Neuron (in vitro differentiated cells): ENCODE measurements around the gene FKBP1A.
"Not testable (repeated sequence)": the region's sequence is repeated elsewhere in the genome, so short reads cannot be mapped to it uniquely, and the experiment has no call there.

ENCODE experiments used
- H2AFZ ChIP-seq: one replicate; pipeline ENCODE4 v1.6.1; 2013; ENCODE audit warnings: low read depth, mild to moderate bottlenecking, inconsistent platforms, low read length, moderate library complexity
- H3K27me3 ChIP-seq: one replicate; pipeline ENCODE4 v1.6.1; 2013; ENCODE audit warnings: low read length; ENCODE audit not compliant: insufficient read depth
- H3K36me3 ChIP-seq: one replicate; pipeline ENCODE4 v1.6.1; 2013; ENCODE audit warnings: low read length; ENCODE audit not compliant: insufficient read depth
- H3K4me1 ChIP-seq: one replicate; pipeline ENCODE4 v1.6.1; 2013; ENCODE audit warnings: low read length; ENCODE audit not compliant: insufficient read depth
- H3K4me3 ChIP-seq: 2 replicates; pipeline ENCODE4 v1.5.1; 2013; ENCODE audit warnings: mild to moderate bottlenecking, low read length, moderate library complexity
- H3K9me3 ChIP-seq: one replicate; pipeline ENCODE4 v1.6.1; 2013; ENCODE audit warnings: low read length

Gene FKBP1A

DNA sequence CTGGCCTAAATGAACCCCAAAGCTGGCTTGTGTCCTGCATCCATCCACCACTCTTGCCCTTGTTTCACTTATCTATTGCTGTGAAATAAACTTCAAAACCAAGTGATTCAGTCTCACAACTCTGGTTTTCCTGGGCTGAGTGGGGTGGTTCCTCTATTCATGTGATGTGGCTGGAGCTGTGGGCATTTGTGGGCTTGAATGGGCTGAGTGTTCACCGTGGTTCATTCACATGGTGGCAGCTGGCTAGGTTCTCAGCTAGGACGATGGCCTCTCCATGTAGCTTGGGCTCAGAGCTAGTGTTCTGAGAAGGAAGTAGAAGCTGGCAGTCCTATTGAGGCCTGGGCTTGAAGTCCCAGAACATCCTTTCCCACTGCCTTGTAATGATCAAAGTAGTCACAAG is 30.4 kb downstream of the FKBP1A start:
- Histone ChIP-seq H2AFZ (no peak overlapping the region), H3K27me3 (no peaks in the 10 kb centered on the region), H3K4me1 (no peaks in the 10 kb centered on the region), H3K36me3 (peaks cover 37% of the 10 kb centered on the region), H3K4me3 (no peak overlapping the region), H3K9me3 (peaks cover 3% of the 10 kb centered on the region)

DNA sequence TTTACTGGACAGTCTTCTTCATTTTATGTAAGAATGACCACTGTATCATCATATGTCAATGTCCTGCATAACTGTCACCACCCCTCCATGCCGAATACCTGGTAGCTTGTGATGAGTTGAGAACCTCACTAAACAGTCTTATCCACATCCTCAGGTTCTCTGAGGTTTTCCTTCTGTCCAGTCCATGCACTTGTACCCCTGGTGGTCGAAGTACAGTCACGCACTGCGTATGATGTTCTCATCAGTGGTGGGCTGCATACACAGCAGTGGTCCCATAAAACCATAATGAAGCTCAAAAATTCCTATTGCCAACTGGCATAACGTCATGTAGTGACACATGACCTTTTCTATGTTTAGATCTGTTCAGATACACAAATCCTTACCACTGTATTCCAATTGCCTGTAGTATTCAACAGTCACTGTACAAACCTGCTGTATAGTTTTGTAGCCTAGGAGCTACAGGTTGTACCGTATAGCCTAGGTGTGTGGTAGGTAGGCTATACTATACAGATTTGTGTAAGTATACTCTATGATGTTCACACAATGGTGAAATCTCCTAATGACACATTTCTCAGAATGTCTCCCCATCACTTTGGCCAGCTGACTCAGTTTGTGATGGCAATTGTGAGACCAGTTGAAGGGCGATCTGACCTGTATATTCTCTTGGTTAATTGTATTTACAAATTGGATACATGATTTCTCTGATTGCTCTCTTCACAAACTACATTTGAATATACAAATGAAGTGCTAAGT is 32.6 kb downstream of the FKBP1A start:
- Histone ChIP-seq H3K36me3 (peaks cover 34% of the 10 kb centered on the region), H3K27me3 (no peaks in the 10 kb centered on the region), H2AFZ (no peak overlapping the region), H3K4me3 (no peak overlapping the region), H3K4me1 (no peaks in the 10 kb centered on the region), H3K9me3 (peaks cover 3% of the 10 kb centered on the region)

DNA sequence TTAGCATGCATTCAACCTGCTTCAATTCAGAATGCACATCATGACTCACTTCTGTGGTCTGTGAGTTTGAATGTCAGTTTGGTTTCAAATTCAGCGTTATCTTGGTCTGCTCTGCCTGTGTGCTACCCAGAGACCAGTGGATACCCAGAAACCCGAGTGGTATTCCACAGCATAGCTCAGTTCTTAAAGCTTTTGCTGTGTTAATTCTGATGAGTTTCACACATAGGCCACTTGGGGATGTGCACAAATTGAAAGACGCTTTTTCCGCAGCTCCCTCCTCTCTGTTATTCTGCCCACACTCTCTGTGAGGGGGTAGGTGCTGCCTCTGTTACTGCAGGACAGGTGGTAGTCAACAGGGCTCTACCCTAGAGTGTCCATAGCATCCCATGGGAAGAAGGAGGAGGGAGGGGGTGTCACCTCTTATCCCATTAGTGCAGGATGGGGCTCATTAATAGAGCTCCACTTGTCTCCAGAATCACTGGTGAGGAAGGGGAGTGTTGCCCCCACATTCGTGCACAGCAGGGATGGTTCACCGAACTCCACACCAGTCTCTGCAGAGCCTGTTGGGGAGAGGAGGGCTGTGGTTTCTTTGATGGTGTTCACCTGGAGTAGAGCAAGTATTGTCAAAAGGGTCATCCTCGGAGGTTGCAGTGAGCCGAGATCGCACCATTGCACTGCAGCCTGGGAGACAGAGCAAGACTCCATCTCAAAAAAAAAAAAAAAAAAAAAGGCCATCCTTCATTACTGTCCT is 34.8 kb downstream of the FKBP1A start:
- H3K4me3 ChIP-seq: no peak overlapping the region
- H3K9me3 ChIP-seq: peaks cover 14% of the 10 kb centered on the region
- no peak overlapping the region for H2AFZ ChIP-seq
- H3K27me3 ChIP-seq: no peaks in the 10 kb centered on the region
- peaks cover 47% of the 10 kb centered on the region for H3K36me3 ChIP-seq
- no peaks in the 10 kb centered on the region for H3K4me1 ChIP-seq

DNA sequence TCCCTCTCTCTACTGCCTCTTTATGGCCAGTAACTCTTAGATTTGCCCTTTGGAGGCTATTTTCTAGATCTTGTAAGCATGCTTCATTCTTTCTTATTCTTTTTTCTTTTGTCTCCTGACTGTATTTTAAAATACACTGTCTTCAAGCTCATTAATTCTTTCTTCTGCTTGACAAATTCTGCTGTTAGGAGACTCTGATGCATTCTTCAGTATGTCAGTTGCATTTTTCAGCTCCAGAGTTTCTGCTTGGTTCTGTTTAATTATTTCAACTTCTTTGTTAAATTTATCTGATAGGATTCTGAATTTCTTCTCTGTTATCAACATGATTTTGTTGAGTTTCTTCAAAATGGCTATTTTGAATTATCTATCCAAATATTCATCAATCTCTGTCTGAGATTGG is 38.9 kb downstream of the FKBP1A start:
- H3K36me3 ChIP-seq: peaks cover 22% of the 10 kb centered on the region
- H3K4me1 ChIP-seq: no peaks in the 10 kb centered on the region
- no peak overlapping the region for H3K4me3 ChIP-seq
- H3K9me3 ChIP-seq: peaks cover 15% of the 10 kb centered on the region
- H3K27me3 ChIP-seq: no peaks in the 10 kb centered on the region
- no peak overlapping the region for H2AFZ ChIP-seq

DNA sequence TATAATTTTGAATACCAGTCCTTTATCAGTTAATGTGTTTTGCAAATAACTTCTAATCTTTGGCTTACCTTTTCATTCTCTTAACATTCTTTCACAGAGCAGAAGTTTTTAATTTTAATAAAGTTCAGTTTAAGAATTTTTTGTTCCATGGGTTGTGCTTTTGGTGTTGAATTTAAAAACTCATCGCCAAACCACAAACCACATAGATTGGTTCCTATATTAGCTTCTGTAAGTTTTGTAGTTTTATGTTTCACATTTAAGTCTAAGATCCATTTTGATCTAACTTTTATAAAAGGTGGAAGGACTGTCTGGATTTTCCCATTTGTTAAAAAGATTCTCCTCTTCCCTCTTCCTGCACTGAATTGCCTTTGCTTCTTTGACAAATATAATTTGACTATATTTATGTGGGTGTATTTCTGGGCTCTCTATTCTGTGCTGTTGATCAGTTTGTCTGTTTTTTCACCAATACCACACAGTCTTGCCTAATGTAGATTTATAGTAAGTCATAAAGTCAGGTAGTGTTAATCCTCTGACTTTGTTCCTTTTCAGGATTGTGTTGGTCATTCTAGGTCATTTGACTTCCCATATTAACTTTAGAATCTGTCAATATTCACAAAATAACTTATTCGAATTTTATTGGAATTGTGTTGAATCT is 46.4 kb downstream of the FKBP1A start:
- peaks cover 4% of the 10 kb centered on the region for H3K9me3 ChIP-seq
- H3K27me3 ChIP-seq: no peaks in the 10 kb centered on the region
- H2AFZ ChIP-seq: no peak overlapping the region
- no peaks in the 10 kb centered on the region for H3K4me1 ChIP-seq
- H3K4me3 ChIP-seq: no peak overlapping the region
- no peaks in the 10 kb centered on the region for H3K36me3 ChIP-seq

DNA sequence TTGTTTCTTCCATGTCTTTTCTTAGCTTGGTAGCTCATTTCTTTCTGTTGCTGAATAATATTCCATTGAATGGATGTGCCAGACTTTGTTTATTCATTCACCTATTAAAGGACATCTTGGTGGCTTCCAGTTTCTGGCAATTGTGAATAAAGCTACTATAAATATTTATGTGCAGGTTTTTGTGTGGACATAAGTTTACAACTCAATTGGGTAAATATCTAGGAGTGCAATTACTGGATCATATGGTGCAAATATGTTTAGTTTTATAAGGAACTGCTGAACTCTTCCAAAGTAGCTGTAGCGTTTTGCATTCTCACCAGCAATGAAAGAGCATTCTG is 47.1 kb downstream of the FKBP1A start:
- H3K36me3 ChIP-seq: no peaks in the 10 kb centered on the region
- no peaks in the 10 kb centered on the region for H3K4me1 ChIP-seq
- peaks cover 4% of the 10 kb centered on the region for H3K9me3 ChIP-seq
- no peak overlapping the region for H2AFZ ChIP-seq
- no peak overlapping the region for H3K4me3 ChIP-seq
- no peaks in the 10 kb centered on the region for H3K27me3 ChIP-seq

DNA sequence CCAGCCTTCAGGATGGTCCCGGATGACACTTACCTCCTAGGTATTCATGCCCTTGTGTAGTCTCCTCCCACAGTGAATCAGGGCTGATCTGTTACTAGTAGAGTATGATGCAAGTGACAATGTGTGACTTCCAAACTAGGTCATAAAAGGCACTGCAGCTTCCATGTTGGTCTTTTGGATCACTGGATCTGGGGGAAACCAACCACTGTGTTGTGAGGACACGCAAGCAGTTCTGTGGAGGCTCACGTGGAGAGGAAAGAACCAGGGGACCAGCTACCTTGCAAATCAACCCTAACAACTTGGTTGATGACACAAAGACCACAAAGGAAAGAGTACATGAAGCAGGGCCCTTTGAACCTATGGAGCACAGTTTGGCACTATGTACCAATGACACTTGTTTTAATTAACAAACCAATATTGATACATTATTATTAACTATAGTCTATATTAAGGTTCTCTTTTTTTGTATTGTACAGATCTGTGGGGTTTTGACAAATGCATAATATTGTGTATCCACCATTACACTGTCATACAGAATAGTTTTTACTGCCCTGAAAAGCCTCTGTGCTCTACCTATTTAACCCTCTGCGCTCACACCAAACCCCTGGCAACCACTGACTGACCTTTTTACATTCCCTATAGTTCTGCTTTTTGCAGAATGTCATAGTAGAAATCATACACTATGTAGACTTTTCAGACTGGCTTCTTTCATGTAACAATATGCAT is 47.7 kb downstream of the FKBP1A start:
- Histone ChIP-seq H3K9me3 (peaks cover 4% of the 10 kb centered on the region), H3K27me3 (no peaks in the 10 kb centered on the region), H3K36me3 (no peaks in the 10 kb centered on the region), H3K4me1 (no peaks in the 10 kb centered on the region), H3K4me3 (no peak overlapping the region), H2AFZ (no peak overlapping the region)

DNA sequence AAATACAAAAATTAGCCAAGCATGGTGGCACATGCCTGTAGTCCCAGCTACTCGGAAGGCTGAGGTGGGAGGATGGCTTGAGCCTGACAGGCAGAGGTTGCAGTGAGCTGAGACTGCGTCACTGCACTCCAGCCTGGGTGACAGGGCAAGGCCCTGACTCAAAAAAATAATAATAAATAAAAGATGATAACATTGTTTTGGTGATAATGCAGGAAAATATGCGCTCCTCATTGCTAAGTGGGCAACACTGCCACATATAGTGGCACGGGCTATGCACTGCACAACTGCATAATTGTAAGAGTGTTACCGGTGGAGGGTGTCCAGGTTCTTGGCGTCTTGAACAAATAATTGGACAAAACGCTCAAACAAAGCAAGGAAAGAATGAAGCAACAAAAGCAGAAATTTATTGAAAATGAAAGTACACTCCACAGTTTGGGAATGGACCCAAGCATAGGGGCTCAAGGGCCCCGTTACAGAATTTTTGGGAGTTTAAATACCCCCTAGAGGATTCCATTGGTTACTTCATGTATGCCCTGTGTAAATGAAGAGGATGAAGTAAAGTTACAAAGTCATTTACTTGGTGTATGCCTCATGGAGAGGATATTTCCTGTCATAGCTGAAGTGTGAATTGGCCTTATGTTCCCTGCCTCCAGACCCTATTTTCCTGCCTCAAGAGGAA is 49.3 kb downstream of the FKBP1A start:
- not testable (repeated sequence) for H3K27me3 ChIP-seq, H2AFZ ChIP-seq, H3K4me3 ChIP-seq, H3K36me3 ChIP-seq, H3K9me3 ChIP-seq, H3K4me1 ChIP-seq

DNA sequence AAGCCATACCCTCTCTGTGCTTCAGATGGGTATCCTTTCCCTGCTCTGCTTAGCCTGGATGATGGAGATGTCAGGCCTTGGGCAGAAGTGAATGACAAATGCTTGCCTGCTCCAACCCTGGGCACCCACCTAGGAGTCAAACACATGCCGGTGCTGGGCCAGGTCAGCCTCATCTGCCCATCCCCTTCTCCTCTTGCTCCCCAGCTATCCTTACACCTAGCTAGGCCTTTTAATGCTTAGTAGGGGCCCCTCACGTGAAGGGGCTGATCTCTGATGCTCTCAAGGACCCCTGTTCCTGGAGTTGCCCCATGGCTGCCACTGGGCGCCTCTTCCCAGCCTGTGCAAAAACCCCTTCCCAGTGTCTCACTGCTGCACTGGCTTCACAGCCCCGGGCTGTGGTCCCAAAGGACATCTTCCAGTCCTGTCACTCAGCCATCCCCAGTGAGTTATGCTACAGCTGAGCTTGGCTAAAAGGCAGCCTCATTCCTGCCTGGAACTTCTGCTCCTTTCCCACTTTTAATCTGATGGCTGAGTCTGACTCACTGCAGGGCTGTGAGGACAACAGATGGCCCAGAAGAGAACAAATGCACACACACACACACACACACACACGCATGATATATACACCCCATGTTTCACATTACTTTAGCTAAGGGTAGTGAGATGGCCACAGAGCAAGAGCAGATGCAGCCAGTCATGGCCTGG is 51.1 kb downstream of the FKBP1A start:
- Histone ChIP-seq H3K27me3 (no peaks in the 10 kb centered on the region), H2AFZ (no peak overlapping the region)

DNA sequence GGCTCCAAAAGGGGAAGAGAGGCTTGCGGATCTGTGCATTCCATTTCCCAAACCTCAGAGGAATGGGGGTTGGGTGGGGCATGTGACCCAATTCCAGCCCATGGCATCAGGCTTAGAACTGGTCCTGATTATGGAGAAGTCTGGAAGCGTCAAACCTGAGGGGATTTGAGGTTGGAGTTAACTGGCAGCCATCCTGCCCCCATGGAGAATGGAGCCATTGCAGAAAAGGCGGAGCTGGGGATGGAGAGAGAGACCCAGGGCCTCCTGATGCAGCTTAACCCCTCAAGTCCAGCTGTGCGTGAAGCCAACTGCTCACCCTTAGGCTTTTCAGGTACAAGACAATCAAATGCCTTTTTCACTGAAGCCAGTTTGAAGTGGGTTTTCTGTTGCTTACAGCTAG is 54.1 kb downstream of the FKBP1A start:
- no peaks in the 10 kb centered on the region for H3K4me1 ChIP-seq
- H2AFZ ChIP-seq: no peak overlapping the region
- H3K27me3 ChIP-seq: no peaks in the 10 kb centered on the region
- no peaks in the 10 kb centered on the region for H3K36me3 ChIP-seq
- no peaks in the 10 kb centered on the region for H3K9me3 ChIP-seq
- no peak overlapping the region for H3K4me3 ChIP-seq

More for the DNA sequence above, 51.1 kb downstream of the FKBP1A start:
- Histone ChIP-seq H3K4me3 (no peak overlapping the region), H3K9me3 (peaks cover 4% of the 10 kb centered on the region), H3K4me1 (no peaks in the 10 kb centered on the region), H3K36me3 (no peaks in the 10 kb centered on the region)

DNA sequence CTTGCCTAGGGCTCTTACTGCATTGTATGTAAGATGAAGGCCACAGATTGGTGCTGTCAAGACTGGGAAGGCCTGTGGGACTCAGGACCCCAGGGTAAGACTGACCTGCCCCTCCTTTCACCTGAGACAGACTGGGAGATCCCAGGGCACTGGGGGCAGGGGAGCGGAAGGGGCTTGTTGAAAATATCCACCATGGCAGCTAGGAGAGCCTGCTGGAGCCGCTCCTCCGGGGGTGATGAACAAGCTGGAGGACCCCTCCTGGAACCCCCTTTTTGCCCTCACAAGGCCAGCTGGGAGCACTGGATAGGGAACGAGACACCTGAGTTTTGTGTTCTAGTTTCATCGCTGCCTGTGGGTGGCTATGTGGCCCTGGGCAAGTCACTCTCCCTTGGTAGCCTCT is 54.8 kb downstream of the FKBP1A start:
- Histone ChIP-seq H3K27me3 (no peaks in the 10 kb centered on the region), H3K36me3 (peaks cover 5% of the 10 kb centered on the region), H2AFZ (no peak overlapping the region), H3K4me1 (no peaks in the 10 kb centered on the region), H3K9me3 (no peaks in the 10 kb centered on the region), H3K4me3 (no peak overlapping the region)

DNA sequence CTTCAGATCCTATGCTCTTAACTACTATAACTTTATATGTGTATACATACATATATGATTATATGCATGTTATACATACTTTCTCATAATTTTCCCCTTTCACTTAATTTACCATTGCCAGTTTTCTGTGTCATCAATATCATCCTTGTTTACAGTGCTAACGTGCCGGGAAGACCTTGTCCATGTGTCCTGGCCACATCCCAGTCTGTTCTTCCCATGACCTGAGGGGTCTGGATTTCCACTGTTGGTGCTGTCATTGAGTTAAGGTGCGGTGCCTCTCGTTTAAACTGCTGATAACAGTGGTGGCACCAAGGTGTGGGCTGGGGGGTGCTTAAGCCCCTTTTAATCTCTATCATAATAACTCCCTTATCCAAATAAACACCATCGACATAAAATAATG is 55.4 kb downstream of the FKBP1A start:
- no peak overlapping the region for H2AFZ ChIP-seq
- no peaks in the 10 kb centered on the region for H3K27me3 ChIP-seq
- no peak overlapping the region for H3K4me3 ChIP-seq
- no peaks in the 10 kb centered on the region for H3K4me1 ChIP-seq
- no peaks in the 10 kb centered on the region for H3K9me3 ChIP-seq
- H3K36me3 ChIP-seq: peaks cover 9% of the 10 kb centered on the region
